GM19193 (cell line): Measurements from ENCODE around the gene CATSPER3.

Experiments used
- POLR2A ChIP-seq: IDR thresholded peaks from 4 replicates; pipeline ENCODE4 v1.6.1; 2011; ENCODE audit not compliant: insufficient read depth, insufficient read length; ENCODE audit errors: extremely low read depth

Gene CATSPER3

DNA sequence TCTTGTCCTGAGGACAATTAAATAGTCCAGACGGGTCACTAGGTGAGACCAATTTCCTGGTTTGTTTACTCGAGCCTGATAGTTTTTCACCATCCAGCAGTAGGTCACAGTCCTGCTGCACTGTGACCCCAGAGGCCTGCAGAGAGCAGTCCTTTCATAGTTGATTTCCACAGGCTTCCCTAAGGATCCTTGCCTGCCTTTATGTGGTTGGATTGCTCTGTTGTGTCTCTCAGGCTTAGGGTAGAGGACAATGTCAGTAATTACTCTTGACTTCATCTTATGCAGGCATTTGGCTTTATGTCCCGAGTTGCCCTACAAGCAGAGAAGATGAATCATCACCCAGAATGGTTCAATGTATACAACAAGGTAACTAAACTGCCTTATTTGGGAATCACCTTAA, 9.0 kb upstream of the CATSPER3 start:
- TF ChIP-seq POLR2A = no peak

GRCh38 chr5:134963098-134963497, 4.6 kb upstream of the CATSPER3 start:
- no peak for TF ChIP-seq POLR2A

DNA sequence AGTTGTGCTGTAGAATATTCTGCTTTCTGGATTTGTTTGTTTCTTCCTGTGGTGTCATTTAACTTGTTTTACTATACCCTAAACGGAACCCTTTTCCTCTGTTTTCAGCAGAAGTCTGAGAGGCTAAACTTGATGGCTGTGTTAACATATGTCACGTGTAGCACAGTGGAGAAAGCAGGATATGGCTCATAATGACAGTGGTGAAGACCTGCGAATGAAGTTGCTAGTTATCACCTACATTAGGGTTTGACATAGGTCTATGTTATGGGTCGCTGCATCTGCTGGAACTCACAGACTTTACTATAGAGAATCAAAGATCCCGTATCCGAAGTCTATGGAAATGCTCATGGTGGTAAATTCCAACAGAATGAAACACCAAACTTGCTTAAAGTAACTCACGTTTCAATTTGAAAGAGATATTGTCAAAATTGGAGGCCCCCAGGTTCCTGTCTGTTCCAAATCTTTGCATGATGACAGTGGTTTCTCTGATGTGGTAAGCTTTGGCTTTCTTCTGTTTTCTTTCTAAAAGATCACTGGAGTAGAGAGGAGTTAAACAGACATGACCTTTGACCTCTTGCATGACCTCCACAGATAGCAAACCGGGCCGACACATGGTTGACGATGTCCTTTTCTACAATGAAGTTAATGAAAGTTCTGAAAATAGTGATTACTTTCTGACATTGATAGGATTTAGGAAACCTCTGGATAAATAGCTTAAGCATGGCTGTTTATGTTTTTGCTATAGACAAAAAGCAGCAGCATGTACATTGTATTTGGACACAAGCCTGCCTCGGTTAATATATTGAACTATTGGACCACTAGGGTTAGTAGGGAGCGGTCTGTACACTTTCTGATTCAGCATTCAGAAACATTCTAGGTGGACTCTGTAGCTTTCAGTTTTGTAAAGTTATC, 3.1 kb upstream of the CATSPER3 start:
- no peak for TF ChIP-seq POLR2A

DNA sequence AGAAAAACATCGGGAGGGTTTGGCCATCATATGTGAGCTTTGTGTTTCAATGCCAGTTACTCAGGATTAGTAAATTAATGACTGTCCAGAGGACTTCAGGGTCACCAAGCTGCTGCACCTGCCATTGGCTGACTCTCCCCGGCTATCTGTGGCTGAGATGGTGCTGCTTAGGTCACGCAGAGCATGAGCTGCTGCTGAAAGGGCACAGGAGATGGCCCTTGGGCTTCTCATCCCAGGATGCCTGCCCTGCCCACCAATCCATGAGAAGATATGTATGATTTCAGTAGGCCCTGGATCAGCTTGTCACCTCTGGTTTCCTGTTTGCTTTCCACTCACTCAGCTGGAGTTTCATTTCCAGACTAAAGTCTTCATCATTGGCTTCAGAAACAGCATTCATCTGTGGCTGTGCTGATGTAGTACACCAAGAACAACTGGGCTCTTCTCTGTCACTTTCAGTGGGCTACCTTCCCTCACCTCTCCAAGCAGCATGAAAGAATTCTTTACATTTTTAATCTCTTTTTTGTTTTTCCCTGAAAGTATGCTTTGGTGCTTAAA, 2.4 kb upstream of the CATSPER3 start:
- TF ChIP-seq POLR2A = no peak

GRCh38 chr5:134968055-134968454, 348 bp downstream of the CATSPER3 start:
- no peak for TF ChIP-seq POLR2A

- TF ChIP-seq POLR2A = no peak
These were observed 1.5 kb downstream of the CATSPER3 start for GRCh38 chr5:134969166-134969565.

DNA sequence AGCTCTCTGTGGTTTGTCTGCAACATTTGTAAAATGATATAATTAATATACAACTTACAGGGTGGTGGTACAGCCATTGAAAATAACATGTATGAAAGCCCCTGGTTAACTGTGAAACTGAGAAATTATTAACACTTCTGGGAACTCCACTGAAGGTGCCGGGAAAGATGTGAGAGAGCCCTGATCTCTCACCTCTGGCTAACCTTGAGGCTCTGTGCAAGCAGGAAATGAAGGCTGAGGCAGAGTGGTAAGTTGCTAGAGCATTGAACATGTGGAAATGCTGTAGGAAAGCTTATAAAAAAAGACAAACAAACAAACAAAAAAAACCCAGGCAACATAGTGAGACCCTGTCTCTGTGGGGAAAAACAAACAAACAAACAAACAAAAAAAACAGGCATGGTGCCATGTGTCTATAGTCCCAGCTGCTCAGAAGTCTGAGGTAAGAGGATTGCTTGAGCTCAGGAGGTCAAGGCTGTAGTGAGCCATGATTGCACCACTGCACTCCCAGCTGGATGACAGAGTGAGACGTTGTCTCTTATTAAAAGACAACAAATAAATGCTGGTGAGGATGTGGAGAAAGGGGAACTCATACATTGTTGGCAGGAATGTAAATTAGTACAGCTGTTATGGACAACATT, 7.5 kb downstream of the CATSPER3 start:
- no peak for TF ChIP-seq POLR2A

DNA sequence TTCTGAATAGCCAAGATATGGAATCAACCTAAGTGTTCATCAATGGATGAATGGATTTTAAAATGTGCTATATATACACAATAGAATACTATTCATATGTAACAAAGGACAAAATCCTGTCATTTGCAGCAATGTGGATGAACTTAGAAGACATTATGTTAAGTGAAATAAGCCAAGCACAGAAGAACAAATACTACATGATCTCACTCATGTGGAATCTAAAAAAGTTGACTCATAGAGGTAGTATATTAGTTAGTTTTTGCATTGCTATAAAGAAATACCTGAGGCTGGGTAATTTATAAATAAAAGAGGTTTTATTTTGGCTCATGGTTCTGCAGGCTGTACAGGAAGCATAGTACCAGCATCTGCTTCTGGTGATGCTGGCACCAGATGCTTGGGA, 8.1 kb downstream of the CATSPER3 start:
- no peak for TF ChIP-seq POLR2A

DNA sequence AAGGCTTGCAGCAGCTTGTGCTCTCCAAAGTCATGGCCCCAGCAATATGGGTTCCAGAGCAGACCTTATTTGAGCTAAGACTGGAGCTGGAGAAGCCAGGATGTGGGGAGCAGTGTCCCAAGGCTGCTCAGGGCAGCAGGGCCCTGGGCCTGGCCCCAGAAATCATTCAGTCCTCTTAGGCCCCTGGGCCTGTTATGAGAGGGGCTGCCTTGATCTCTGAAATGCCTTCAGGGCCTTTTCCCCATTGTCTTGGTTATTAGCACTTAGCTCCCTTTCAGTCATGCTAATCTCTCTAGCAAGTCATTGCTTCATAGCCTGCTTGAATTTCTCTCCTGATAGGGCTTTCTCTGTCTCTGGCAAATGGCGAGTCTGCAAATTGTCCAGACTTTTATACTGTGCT, 9.1 kb downstream of the CATSPER3 start:
- no peak for TF ChIP-seq POLR2A

DNA sequence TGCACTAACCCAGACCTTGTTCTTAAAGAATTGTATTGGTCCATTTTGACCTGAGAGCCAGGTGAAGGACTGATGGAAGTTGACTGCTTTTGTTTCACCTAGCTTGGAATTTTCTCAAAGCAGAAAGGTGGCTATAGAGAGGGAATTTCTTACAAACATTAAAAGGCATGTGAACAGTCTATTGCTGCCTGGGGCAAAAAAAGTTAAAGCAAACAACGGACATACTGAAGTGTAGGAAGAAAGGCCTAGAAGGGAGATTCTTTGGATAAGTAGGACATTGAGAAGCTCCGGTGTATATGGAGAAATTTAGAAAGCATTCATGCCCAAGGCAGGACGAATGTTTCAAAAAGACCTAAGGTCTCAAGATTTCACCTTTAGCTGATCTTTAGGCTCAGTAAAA, 11.7 kb downstream of the CATSPER3 start:
- TF ChIP-seq POLR2A = no peak

- TF ChIP-seq POLR2A = no peak
These were observed 14.5 kb downstream of the CATSPER3 start for GRCh38 chr5:134982230-134982629.

- TF ChIP-seq POLR2A = no peak
These were observed 21.6 kb downstream of the CATSPER3 start for GRCh38 chr5:134989266-134989830.

DNA sequence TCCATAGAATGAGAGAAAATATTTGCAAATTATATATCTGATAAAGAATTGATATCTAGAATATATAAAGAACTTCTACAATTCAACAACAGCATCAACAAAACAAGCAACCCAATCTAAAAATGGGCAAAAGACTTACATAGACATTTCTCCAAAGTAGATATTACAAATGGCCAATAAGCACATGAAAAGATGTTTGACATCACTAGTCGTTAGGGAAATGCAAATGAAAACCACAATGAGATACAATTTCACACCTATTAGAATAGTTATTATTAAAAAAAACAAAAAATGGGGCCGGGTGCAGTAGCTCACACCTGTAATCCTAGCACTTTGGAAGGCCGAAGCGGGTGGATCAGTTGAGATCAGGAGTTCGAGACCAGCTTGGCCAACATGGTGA, 24.4 kb downstream of the CATSPER3 start:
- no peak for TF ChIP-seq POLR2A

DNA sequence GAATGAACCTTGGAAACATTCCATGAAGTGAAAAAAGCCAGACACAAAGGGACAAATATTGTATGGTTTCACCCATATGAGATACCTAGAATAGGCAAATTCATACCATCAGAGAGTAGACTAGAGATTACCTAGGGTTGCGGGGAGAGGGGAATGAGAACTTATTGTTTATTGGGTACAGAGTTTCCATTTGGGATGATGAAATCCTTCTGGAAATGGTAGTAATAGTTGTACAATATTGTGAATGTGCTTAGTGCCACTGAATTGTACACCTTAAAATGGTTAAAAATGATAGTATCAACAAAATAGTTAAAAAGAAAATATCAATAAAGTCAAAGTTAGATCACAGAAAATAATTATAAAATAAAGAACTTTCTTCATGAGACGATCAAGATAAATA, 25.5 kb downstream of the CATSPER3 start:
- TF ChIP-seq POLR2A = no peak

- no peak for TF ChIP-seq POLR2A
These were observed 27.0 kb downstream of the CATSPER3 start for GRCh38 chr5:134994560-134995156.
